CD8-positive, alpha-beta memory T cell (primary cell): ENCODE measurements around the gene FBLN1. TPM values are rescaled to one million over a fixed set of nuclear protein-coding genes. Genes with fewer than 3 reads are reported as not detected.
"Not testable (repeated sequence)": the region's sequence is repeated elsewhere in the genome, so short reads cannot be mapped to it uniquely, and the experiment has no call there.

Experiments used
- CTCF ChIA-PET: fragments of 350-600 bp; sonication (Branson Sonifier 250); formaldehyde crosslinking; loops from one replicate; lab custom pipeline; 2021; ENCODE audit warnings: antibody characterized with exemption; lab: Charles Lee
- POLR2A ChIA-PET: fragments of 350-600 bp; sonication (Branson Sonifier 250); formaldehyde crosslinking; loops from one replicate; lab custom pipeline; 2021; ENCODE audit warnings: antibody characterized with exemption; lab: Charles Lee
- DNase-seq, 5 donors: peaks; one replicate each; pipeline versions ENCODE4 v3.0.0 to v3.0.0-alpha.2; 2020 to 2022; ENCODE audit warnings: mixed read lengths in 1 of 5
- H3K27ac ChIP-seq: one replicate; pipeline ENCODE4 v1.7.0; 2013; ENCODE audit warnings: low read depth, mild to moderate bottlenecking, low read length, moderate library complexity
- H3K27me3 ChIP-seq: 2 replicates; pipeline ENCODE4 v1.7.0; 2013; ENCODE audit warnings: low read length, mild to moderate bottlenecking; ENCODE audit not compliant: insufficient read depth, poor library complexity, severe bottlenecking
- H3K36me3 ChIP-seq: 2 replicates; pipeline ENCODE4 v1.7.0; 2013; ENCODE audit warnings: mild to moderate bottlenecking, low read length, moderate library complexity; ENCODE audit not compliant: insufficient read depth
- H3K4me1 ChIP-seq: 2 replicates; pipeline ENCODE4 v1.7.0; 2013; ENCODE audit warnings: mild to moderate bottlenecking, low read length, moderate library complexity; ENCODE audit not compliant: insufficient read depth
- H3K4me3 ChIP-seq: 2 replicates; pipeline ENCODE4 v1.7.0; 2013; ENCODE audit warnings: mild to moderate bottlenecking, low read length
- H3K9me3 ChIP-seq: 2 replicates; pipeline ENCODE4 v1.7.0; 2013; ENCODE audit warnings: mild to moderate bottlenecking, low read length
- H3K27ac Mint-ChIP-seq, 8 donors: one replicate each; pipeline ENCODE4 v1.8.0; 2020 to 2021; ENCODE audit warnings: mixed read lengths in 8 of 8, mild to moderate bottlenecking in 6 of 8, inconsistent platforms in 3 of 8, moderate library complexity in 3 of 8
- H3K27me3 Mint-ChIP-seq, 2 donors: one replicate each; pipeline ENCODE4 v1.8.0; 2020 to 2021; ENCODE audit warnings: mixed read lengths in 2 of 2, mild to moderate bottlenecking in 1 of 2, moderate library complexity in 1 of 2
- H3K36me3 Mint-ChIP-seq, 3 donors: one replicate each; pipeline ENCODE4 v1.8.0; 2020 to 2021; ENCODE audit warnings: mixed read lengths in 3 of 3, inconsistent platforms in 1 of 3, mild to moderate bottlenecking in 1 of 3
- H3K4me1 Mint-ChIP-seq, 3 donors: one replicate each; pipeline ENCODE4 v1.8.0; 2020 to 2021; ENCODE audit warnings: mixed read lengths in 3 of 3, inconsistent platforms in 1 of 3, mild to moderate bottlenecking in 1 of 3
- H3K4me3 Mint-ChIP-seq, 7 donors: one replicate each; pipeline ENCODE4 v1.8.0; 2020 to 2021; ENCODE audit warnings: mixed read lengths in 7 of 7, mild to moderate bottlenecking in 6 of 7, moderate library complexity in 4 of 7, inconsistent platforms in 2 of 7
- H3K9me3 Mint-ChIP-seq, 5 donors: one replicate each; pipeline ENCODE4 v1.8.0; 2020 to 2022; ENCODE audit warnings: mixed read lengths in 5 of 5, mild to moderate bottlenecking in 3 of 5, moderate library complexity in 2 of 5, inconsistent platforms in 1 of 5
- polyA plus RNA-seq: library from polyadenylated mRNA; unstranded; fragments of 300-500 nt; fragmentation: Illumina TruSeq; gene quantifications from one replicate; pipeline ENCODE4 v1.2.3, GENCODE V29; 2021
- total RNA-seq, 2 experiments: library from RNA; stranded (reverse); gene quantifications; one replicate each; pipeline ENCODE4 v1.2.3, GENCODE V29; 2021

Gene FBLN1
- total and polyA plus RNA-seq, 3 experiments from 2014 or later, result not detected

- Mint-ChIP-seq H3K27me3 (peaks cover 0 to 28% of the 10 kb centered on the region in 2 donors), H3K4me3 (no peak overlapping the region), H3K27ac (no peak overlapping the region), H3K9me3 (peaks cover 0 to 3% (median under 1%) of the 10 kb centered on the region in 5 donors), H3K4me1 (peaks cover 0 to 3% (median 0%) of the 10 kb centered on the region in 3 donors), H3K36me3 (no peaks in the 10 kb centered on the region)
- POLR2A ChIA-PET, result no interaction called here
- Histone ChIP-seq H3K27ac (no peak overlapping the region), H3K36me3 (no peaks in the 10 kb centered on the region), H3K27me3 (no peaks in the 10 kb centered on the region), H3K9me3 (no peaks in the 10 kb centered on the region), H3K4me1 (no peaks in the 10 kb centered on the region), H3K4me3 (no peak overlapping the region)
- DNase-seq, result no peak
- CTCF ChIA-PET, result no interaction called here
These were observed 52.2 kb downstream of the FBLN1 start for GRCh38 chr22:45554861-45555260.

GRCh38 chr22:45557926-45558325, 55.2 kb downstream of the FBLN1 start:
- H3K9me3 ChIP-seq, CTCF ChIA-PET, H3K27ac ChIP-seq, H3K27me3 ChIP-seq, H3K4me1 ChIP-seq, POLR2A ChIA-PET, H3K27ac Mint-ChIP-seq, H3K4me3 Mint-ChIP-seq, H3K4me1 Mint-ChIP-seq, H3K36me3 Mint-ChIP-seq, DNase-seq, H3K36me3 ChIP-seq, H3K4me3 ChIP-seq: not testable (repeated sequence)
- Mint-ChIP-seq H3K9me3 (peaks cover 5 to 17% (median 10%) of the 10 kb centered on the region in 5 donors), H3K27me3 (peaks cover 3 to 34% of the 10 kb centered on the region in 2 donors)

DNA sequence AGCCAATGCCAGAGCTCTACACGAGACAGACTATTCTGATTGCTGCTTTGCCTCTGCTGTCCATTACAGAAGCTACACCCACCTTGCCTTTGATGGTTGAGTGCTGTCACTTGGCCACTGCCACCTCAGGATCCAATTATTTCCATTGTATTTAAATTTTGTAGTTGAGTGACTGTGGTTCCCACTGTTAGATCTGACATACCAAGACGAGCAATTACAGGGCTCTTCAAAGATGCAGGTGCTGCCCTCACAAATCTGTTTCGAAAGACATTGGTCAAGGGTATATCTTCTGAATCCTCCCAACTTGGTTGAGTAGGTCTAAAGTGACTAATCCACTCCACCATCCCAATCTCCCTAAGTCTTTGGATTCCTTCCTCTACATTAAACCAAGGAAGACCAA, 57.4 kb downstream of the FBLN1 start:
- H3K9me3 ChIP-seq, H3K4me3 ChIP-seq, H3K4me1 ChIP-seq, H3K27ac ChIP-seq, DNase-seq, H3K27me3 ChIP-seq, H3K27ac Mint-ChIP-seq, H3K36me3 ChIP-seq, POLR2A ChIA-PET, H3K4me1 Mint-ChIP-seq, H3K4me3 Mint-ChIP-seq, H3K36me3 Mint-ChIP-seq: not testable (repeated sequence)
- CTCF ChIA-PET, result interaction anchor here (0.6 kb wide), 1 partner anchor 1836 kb away, joined by 3 read pairs; no protein-coding TSS in a partner anchor
- Mint-ChIP-seq H3K9me3 (peaks cover 5 to 17% (median 10%) of the 10 kb centered on the region in 5 donors), H3K27me3 (peaks cover 6 to 36% of the 10 kb centered on the region in 2 donors)

DNA sequence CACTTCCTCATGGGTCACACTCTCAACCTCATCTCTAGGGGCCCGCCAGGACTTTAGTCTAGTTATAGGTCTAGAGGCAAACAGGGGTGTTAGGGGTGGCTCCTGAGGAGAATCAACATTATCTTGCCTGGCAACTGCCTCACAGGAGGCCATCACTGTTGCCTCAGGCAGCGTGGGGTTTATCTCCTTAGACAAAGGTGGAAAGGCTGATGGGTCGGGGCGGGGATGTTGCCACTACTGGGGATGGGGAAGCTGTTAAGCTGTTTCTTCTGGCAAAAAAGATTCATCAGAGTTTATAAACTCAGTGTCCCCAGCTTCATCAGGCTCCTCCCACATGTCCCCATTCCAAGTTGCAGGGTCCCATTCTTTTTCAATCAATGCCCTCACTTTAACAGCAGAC, 58.1 kb downstream of the FBLN1 start:
- Mint-ChIP-seq H3K27me3 (peaks cover 9 to 37% of the 10 kb centered on the region in 2 donors), H3K9me3 (peaks cover 5 to 17% (median 10%) of the 10 kb centered on the region in 5 donors)
- CTCF ChIA-PET, result interaction anchor here (0.6 kb wide), 1 partner anchor 1836 kb away, joined by 3 read pairs; no protein-coding TSS in a partner anchor
- H3K9me3 ChIP-seq, H3K4me3 ChIP-seq, DNase-seq, H3K27ac ChIP-seq, H3K36me3 Mint-ChIP-seq, POLR2A ChIA-PET, H3K27me3 ChIP-seq, H3K36me3 ChIP-seq, H3K27ac Mint-ChIP-seq, H3K4me1 Mint-ChIP-seq, H3K4me3 Mint-ChIP-seq, H3K4me1 ChIP-seq: not testable (repeated sequence)

DNA sequence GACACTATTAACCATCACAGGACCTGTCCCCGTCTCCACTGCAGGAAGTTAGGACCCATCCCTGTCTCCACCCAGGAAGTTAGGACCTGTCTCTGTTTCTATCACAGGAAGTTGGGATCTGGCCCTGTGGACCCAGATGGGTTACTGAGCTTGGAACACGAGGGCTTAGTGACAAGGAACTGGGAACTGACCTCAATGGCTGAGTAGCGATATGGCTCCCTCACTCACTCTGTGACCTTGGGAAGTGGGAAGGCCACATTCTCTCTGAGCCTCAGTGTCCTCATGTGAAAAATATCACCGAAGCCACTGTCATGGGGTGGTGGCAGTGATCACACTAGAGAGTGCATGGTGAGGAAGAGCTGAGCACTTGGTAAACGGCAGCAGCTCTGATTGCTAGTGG, 59.4 kb downstream of the FBLN1 start:
- no peaks in the 10 kb centered on the region for H3K27me3 ChIP-seq
- no peak for DNase-seq
- no peak overlapping the region for H3K4me3 ChIP-seq
- Mint-ChIP-seq H3K4me3 (no peak overlapping the region), H3K27me3 (peaks cover 17 to 33% of the 10 kb centered on the region in 2 donors), H3K36me3 (peaks cover 0 to 8% (median 3%) of the 10 kb centered on the region in 3 donors), H3K9me3 (peaks cover 5 to 17% (median 10%) of the 10 kb centered on the region in 5 donors), H3K4me1 (no peaks in the 10 kb centered on the region), H3K27ac (peak overlapping the region in 1 of 8 donors; percentile 21)
- no peaks in the 10 kb centered on the region for H3K9me3 ChIP-seq
- H3K27ac ChIP-seq, result no peak overlapping the region
- H3K36me3 ChIP-seq, result no peaks in the 10 kb centered on the region
- H3K4me1 ChIP-seq, result no peaks in the 10 kb centered on the region
- POLR2A ChIA-PET, result no interaction called here
- CTCF ChIA-PET, result no interaction called here

DNA sequence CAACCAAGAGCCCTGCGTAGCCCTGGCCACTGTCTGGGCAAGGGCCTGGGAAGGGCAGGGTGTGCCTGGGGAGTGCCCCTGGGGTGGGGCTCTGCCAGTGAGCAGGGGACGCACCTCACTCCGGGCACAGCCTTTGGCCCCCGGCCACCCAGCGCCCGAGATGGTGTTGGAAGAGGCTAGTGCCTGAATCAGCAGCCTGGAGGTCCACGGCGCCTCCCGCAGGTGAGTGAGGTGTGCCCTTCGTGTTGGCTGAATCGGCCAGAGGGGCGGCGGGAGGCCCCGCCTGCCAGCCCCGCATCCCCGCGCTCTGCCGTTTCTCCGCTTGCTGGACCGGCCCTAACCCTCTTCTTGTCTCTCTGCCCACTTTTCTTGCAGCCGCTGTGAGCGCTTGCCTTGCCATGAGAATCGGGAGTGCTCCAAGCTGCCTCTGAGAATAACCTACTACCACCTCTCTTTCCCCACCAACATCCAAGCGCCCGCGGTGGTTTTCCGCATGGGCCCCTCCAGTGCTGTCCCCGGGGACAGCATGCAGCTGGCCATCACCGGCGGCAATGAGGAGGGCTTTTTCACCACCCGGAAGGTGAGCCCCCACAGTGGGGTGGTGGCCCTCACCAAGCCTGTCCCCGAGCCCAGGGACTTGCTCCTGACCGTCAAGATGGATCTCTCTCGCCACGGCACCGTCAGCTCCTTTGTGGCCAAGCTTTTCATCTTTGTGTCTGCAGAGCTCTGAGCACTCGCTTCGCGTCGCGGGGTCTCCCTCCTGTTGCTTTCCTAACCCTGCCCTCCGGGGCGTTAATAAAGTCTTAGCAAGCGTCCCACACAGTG, 60.1 kb downstream of the FBLN1 start:
- CTCF ChIA-PET, result no interaction called here
- H3K36me3 Mint-ChIP-seq, result peaks cover 0 to 8% (median 3%) of the 10 kb centered on the region in 3 donors

DNA sequence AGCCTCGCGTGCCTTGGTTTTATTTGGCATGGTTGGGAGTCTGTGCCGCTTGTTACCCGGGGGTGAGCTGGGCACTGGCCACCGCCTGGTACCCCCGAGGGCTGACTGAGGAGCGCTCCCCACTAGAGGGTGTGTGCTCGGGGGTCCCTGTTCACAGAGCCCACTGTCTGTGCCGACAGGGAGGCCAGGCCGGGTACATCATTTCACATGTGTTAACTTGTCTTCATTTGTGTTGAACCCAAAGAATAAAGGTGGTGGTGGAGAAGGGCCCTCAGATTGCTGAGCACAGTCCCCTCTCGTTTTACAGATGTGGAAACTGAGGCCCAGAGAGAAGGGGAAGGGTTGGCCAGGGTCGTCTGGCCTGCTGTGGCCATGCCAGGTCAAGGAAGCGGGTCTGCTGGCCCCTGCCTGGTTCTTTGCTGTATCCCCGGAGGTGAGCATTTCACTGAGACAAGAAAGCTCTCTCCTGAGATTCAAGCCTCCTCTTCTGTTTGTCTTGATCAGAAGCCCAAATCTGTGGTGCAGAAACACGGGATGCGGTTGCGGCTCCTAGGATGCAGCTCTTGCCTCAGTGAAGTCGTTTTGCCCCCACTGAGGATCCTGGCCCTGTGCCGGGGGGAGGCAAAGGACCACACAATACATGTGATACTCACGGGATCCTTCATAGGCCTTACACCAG, 60.8 kb downstream of the FBLN1 start:
- H3K27ac ChIP-seq, result no peak overlapping the region
- no peaks in the 10 kb centered on the region for H3K4me1 Mint-ChIP-seq
- ChIA-PET POLR2A (no interaction called here), CTCF (no interaction called here)
- H3K36me3 Mint-ChIP-seq, result peaks cover 0 to 8% (median 3%) of the 10 kb centered on the region in 3 donors
- no peaks in the 10 kb centered on the region for H3K27me3 ChIP-seq
- H3K27me3 Mint-ChIP-seq, result peaks cover 23 to 35% of the 10 kb centered on the region in 2 donors
- H3K4me3 Mint-ChIP-seq, result no peak overlapping the region
- peaks cover 5 to 17% (median 10%) of the 10 kb centered on the region in 5 donors for H3K9me3 Mint-ChIP-seq
- H3K36me3 ChIP-seq, result no peaks in the 10 kb centered on the region
- H3K4me3 ChIP-seq, result no peak overlapping the region
- no peaks in the 10 kb centered on the region for H3K9me3 ChIP-seq
- no peak for DNase-seq
- no peak overlapping the region for H3K27ac Mint-ChIP-seq
- no peaks in the 10 kb centered on the region for H3K4me1 ChIP-seq

More for the DNA sequence above, 60.1 kb downstream of the FBLN1 start:
- no peak overlapping the region for H3K27ac Mint-ChIP-seq
- DNase-seq, result no peak
- H3K4me1 Mint-ChIP-seq, result no peaks in the 10 kb centered on the region
- POLR2A ChIA-PET, result no interaction called here
- H3K4me3 Mint-ChIP-seq, result no peak overlapping the region
- H3K4me1 ChIP-seq, result no peaks in the 10 kb centered on the region
- H3K4me3 ChIP-seq, result no peak overlapping the region
- peaks cover 20 to 32% of the 10 kb centered on the region in 2 donors for H3K27me3 Mint-ChIP-seq
- no peaks in the 10 kb centered on the region for H3K36me3 ChIP-seq
- no peak overlapping the region for H3K27ac ChIP-seq
- H3K9me3 ChIP-seq, result no peaks in the 10 kb centered on the region
- no peaks in the 10 kb centered on the region for H3K27me3 ChIP-seq
- H3K9me3 Mint-ChIP-seq, result peaks cover 5 to 17% (median 10%) of the 10 kb centered on the region in 5 donors
